ENCODE measurements around the gene LDLRAP1.

LDLRAP1 gene

DNA sequence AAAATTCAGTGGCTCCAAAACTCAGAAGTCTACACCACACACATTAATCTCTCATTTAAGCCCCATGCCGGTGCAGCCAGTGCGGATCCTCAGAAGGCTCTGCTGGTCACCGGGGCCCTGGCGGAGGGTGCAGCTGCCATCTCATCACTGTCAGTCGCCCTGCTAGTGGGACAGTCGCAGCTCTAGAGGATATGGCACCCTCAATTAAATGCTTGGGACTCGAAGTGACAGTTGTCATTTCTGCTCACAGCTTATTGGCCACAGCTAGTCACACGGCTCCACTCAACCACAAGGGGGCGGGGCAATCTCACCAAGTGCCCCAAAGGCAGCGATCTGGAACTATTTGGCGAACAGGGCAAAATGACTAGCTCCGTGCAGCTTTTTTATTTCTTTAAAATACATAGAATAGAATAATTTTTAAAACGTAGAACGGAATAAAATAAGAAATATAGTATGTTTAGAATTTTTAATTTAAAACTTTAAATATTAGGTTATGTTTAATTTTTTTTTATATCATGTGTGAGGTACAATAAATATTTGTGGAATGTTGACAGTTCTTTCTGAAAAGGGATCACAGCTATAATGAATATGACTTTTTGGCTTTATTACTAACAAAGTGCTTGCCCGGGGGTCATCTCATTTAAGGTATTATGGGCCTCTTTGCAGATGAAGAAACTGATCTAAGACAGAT, 65.2 kb downstream of the LDLRAP1 start:
- TF ChIP-seq, protein P1, sequence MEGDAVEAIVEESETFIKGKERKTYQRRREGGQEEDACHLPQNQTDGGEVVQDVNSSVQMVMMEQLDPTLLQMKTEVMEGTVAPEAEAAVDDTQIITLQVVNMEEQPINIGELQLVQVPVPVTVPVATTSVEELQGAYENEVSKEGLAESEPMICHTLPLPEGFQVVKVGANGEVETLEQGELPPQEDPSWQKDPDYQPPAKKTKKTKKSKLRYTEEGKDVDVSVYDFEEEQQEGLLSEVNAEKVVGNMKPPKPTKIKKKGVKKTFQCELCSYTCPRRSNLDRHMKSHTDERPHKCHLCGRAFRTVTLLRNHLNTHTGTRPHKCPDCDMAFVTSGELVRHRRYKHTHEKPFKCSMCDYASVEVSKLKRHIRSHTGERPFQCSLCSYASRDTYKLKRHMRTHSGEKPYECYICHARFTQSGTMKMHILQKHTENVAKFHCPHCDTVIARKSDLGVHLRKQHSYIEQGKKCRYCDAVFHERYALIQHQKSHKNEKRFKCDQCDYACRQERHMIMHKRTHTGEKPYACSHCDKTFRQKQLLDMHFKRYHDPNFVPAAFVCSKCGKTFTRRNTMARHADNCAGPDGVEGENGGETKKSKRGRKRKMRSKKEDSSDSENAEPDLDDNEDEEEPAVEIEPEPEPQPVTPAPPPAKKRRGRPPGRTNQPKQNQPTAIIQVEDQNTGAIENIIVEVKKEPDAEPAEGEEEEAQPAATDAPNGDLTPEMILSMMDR (IDR thresholded peaks at IDR 0.05; ENCODE audit: low read depth, low read length), result peak; percentile 67
- in situ Hi-C loops (cut with HindIII; ENCODE audit: low sequenced_read_pairs), result no loop called here
- no peak overlapping the region for H3K4me3 ChIP-seq (ENCODE audit: low read depth, low read length)
- peak; percentile 58 for DNase-seq (ENCODE audit: low read depth, low spot score)

- TF ChIP-seq, protein P1 (IDR thresholded peaks at IDR 0.05; ENCODE audit: low read depth, low read length), result no peak
- no peak for DNase-seq (ENCODE audit: low read depth, low spot score)
- H3K4me3 ChIP-seq (ENCODE audit: low read depth, low read length), result no peak overlapping the region
- in situ Hi-C loops (cut with HindIII; ENCODE audit: low sequenced_read_pairs), result no loop called here
Measured at GRCh38 chr1:25609921-25610320, 66.5 kb downstream of the LDLRAP1 start.

DNA sequence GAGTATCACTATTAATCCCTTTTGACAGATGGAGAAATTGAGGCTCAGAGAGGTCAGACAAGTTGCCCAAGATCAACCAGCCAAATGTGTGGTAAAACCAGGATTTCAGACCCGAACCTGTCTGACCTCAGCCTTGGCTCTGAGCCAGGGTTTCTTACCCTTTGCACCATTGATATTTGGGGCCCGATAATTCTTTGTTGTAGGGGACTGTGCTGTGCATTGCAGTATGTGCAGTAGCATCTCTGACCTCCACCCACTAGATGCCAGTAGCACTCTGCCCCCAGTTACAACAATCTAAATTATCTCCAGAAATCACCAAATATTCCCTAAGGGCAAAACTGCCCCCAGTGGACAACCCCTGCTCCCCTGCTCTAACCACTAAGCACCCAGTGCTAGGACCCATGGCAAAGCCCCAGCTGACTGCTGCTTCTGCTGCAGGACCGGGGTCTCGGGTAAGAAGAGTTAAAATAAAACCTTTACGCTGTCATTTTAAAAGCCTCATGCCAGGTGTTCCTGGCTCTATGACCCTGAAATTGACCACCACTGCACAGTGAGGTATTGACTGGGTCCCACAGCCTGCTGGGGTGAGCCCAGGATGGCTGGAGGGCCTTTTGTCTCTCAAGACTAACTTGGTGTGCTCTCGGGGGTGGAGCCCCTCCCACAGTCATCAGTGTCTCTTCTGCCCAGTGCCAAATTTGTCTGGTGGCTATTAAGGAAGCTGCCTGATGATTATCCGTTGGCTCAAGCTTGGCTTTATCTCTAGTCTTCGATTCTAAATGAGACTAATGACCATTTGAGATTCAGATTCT, 67.6 kb downstream of the LDLRAP1 start:
- H3K4me3 ChIP-seq (ENCODE audit: low read depth, low read length), result no peak overlapping the region
- in situ Hi-C loops (cut with HindIII; ENCODE audit: low sequenced_read_pairs), result no loop called here
- DNase-seq (ENCODE audit: low read depth, low spot score), result no peak
- TF ChIP-seq, protein P1 (IDR thresholded peaks at IDR 0.05; ENCODE audit: low read depth, low read length), result peak; percentile 19

- TF ChIP-seq, protein P1 (IDR thresholded peaks at IDR 0.05; ENCODE audit: low read depth, low read length), result no peak
- in situ Hi-C loops (cut with HindIII; ENCODE audit: low sequenced_read_pairs), result no loop called here
- no peak for DNase-seq (ENCODE audit: low read depth, low spot score)
- no peak overlapping the region for H3K4me3 ChIP-seq (ENCODE audit: low read depth, low read length)
Measured at GRCh38 chr1:25611843-25612242, 68.4 kb downstream of the LDLRAP1 start.

GRCh38 chr1:25612421-25612820, 69.0 kb downstream of the LDLRAP1 start:
- TF ChIP-seq, protein P1 (IDR thresholded peaks at IDR 0.05; ENCODE audit: low read depth, low read length), result no peak
- in situ Hi-C loops (cut with HindIII; ENCODE audit: low sequenced_read_pairs), result no loop called here
- H3K4me3 ChIP-seq (ENCODE audit: low read depth, low read length), result no peak overlapping the region
- no peak for DNase-seq (ENCODE audit: low read depth, low spot score)

- TF ChIP-seq, protein P1 (IDR thresholded peaks at IDR 0.05; ENCODE audit: low read depth, low read length), result no peak
- H3K4me3 ChIP-seq (ENCODE audit: low read depth, low read length), result no peak overlapping the region
- no peak for DNase-seq (ENCODE audit: low read depth, low spot score)
- in situ Hi-C loops (cut with HindIII; ENCODE audit: low sequenced_read_pairs), result no loop called here
Measured at GRCh38 chr1:25613091-25613490, 69.7 kb downstream of the LDLRAP1 start.
